SK-N-SH (cell line): ENCODE data around the gene RAPGEF4.

Experiments used
- EP300 ChIP-seq, 2 experiments: IDR thresholded peaks; 2 replicates each; pipeline versions ENCODE4 v1.4.0 to v1.6.1; 2012; ENCODE audit warnings: borderline replicate concordance in 1 of 2, low read depth in 1 of 2, low read length in 1 of 2
- FOXM1 ChIP-seq: IDR thresholded peaks from 2 replicates; pipeline ENCODE4 v1.4.0; 2012; ENCODE audit warnings: low read depth, mild to moderate bottlenecking
- GATA2 ChIP-seq: sonication (generic); formaldehyde crosslinking; IDR thresholded peaks from 2 replicates; pipeline ENCODE4 v1.5.0; 2020; ENCODE audit warnings: mild to moderate bottlenecking, missing genetic modification reagents
- POLR2AphosphoS5 ChIP-seq: IDR thresholded peaks from 2 replicates; pipeline ENCODE4 v1.6.1; 2012; ENCODE audit warnings: low read depth, low read length
- RAD21 ChIP-seq: IDR thresholded peaks from 2 replicates; pipeline ENCODE4 v1.6.1; 2012; ENCODE audit warnings: mild to moderate bottlenecking, low read length
- RFX5 ChIP-seq: IDR thresholded peaks from 2 replicates; pipeline ENCODE4 v1.6.1; 2012; ENCODE audit warnings: mild to moderate bottlenecking, improper control_type of control experiment, low read length
- YY1 ChIP-seq: IDR thresholded peaks from 2 replicates; pipeline ENCODE4 v1.4.0; 2012; ENCODE audit warnings: low read depth, mild to moderate bottlenecking
- TF ChIP-seq, protein P1 (sequence below): fragments of 200-600 bp; sonication (generic); IDR thresholded peaks from 2 replicates; pipeline ENCODE4 v1.6.1; 2017; ENCODE audit warnings: antibody characterized with exemption, mild to moderate bottlenecking, moderate library complexity
- TF ChIP-seq, protein P2 (sequence below): fragments of 150-350 bp; IDR thresholded peaks from 2 replicates; pipeline ENCODE4 v1.6.1; 2017; ENCODE audit warnings: antibody characterized with exemption, low read length, low read depth, borderline replicate concordance

DNA sequence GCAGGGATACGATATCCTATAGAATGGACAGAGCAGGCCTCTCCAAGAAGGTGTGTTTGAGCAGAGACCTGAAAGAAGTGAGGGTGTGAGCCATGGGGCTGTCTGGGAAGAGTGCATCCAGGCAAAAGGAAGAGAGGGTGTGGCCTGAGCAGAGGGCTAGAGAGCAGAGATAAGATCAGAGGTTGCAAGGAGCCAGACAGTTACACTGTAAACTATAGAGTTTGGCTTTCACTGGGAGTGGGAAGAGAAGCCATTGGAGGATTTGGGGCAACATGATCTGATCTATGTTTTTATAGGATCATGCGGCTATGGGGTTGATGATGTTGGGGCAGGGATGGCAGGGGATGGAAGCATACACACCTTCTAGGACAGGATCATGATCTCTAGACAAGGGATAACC, 215.9 kb downstream of the RAPGEF4 start:
- TF ChIP-seq RFX5, result no peak
- TF ChIP-seq, protein P1, sequence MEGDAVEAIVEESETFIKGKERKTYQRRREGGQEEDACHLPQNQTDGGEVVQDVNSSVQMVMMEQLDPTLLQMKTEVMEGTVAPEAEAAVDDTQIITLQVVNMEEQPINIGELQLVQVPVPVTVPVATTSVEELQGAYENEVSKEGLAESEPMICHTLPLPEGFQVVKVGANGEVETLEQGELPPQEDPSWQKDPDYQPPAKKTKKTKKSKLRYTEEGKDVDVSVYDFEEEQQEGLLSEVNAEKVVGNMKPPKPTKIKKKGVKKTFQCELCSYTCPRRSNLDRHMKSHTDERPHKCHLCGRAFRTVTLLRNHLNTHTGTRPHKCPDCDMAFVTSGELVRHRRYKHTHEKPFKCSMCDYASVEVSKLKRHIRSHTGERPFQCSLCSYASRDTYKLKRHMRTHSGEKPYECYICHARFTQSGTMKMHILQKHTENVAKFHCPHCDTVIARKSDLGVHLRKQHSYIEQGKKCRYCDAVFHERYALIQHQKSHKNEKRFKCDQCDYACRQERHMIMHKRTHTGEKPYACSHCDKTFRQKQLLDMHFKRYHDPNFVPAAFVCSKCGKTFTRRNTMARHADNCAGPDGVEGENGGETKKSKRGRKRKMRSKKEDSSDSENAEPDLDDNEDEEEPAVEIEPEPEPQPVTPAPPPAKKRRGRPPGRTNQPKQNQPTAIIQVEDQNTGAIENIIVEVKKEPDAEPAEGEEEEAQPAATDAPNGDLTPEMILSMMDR, result no peak
- TF ChIP-seq EP300 (IDR thresholded peaks at IDR 0.05; ENCODE audit: borderline replicate concordance in 1 of 2, low read depth in 1 of 2, low read length in 1 of 2), result no peak
- no peak for TF ChIP-seq FOXM1
- TF ChIP-seq, protein P2, sequence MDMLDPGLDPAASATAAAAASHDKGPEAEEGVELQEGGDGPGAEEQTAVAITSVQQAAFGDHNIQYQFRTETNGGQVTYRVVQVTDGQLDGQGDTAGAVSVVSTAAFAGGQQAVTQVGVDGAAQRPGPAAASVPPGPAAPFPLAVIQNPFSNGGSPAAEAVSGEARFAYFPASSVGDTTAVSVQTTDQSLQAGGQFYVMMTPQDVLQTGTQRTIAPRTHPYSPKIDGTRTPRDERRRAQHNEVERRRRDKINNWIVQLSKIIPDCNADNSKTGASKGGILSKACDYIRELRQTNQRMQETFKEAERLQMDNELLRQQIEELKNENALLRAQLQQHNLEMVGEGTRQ, result no peak
- TF ChIP-seq GATA2, result no peak
- no peak for TF ChIP-seq POLR2AphosphoS5
- no peak for TF ChIP-seq YY1
- no peak for TF ChIP-seq RAD21
